Urinary bladder (tissue), 4 donors: ENCODE results near the gene RNF10. TPM values are rescaled to one million over a fixed set of nuclear protein-coding genes. Genes with fewer than 3 reads are reported as not detected.

Experiments used
- DNase-seq: peaks from one replicate; pipeline ENCODE4 v3.0.0-alpha.2; 2015; ENCODE audit errors: extremely low spot score
- H3K27ac ChIP-seq: one replicate; pipeline ENCODE4 v1.5.1; 2013; ENCODE audit warnings: low read depth, mild to moderate bottlenecking, moderate library complexity
- H3K36me3 ChIP-seq: one replicate; pipeline ENCODE4 v1.6.1; 2013; ENCODE audit warnings: mild to moderate bottlenecking, moderate library complexity; ENCODE audit not compliant: insufficient read depth
- H3K4me1 ChIP-seq: one replicate; pipeline ENCODE4 v1.6.1; 2013; ENCODE audit warnings: mild to moderate bottlenecking, moderate library complexity; ENCODE audit not compliant: insufficient read depth
- H3K4me3 ChIP-seq: one replicate; pipeline ENCODE4 v1.5.1; 2013; ENCODE audit warnings: low read depth, low read length
- WGBS: extraction: QIAGEN DNeasy Blood & Tissue Kit; methylation state at CpG from one replicate; pipeline ENCODE4 v1.1.7; 2013; 5-methylcytosine and 5-hydroxymethylcytosine counted together
- polyA plus RNA-seq: library from polyadenylated mRNA; stranded (reverse); fragments of 200-250 nt; gene quantifications from one replicate; pipeline ENCODE4 v1.2.3, GENCODE V29; 2013
- total RNA-seq: library from RNA; depleted of rRNA; stranded (reverse); fragments of >200 nt; gene quantifications from one replicate; pipeline ENCODE4 v1.2.3, GENCODE V29; 2014
- donor health status: healthy with polysubstance abuse.
- donor health status: healthy.

Gene RNF10
- total and polyA plus RNA-seq, 2 donors = 86.6 to 98.4 TPM

DNA sequence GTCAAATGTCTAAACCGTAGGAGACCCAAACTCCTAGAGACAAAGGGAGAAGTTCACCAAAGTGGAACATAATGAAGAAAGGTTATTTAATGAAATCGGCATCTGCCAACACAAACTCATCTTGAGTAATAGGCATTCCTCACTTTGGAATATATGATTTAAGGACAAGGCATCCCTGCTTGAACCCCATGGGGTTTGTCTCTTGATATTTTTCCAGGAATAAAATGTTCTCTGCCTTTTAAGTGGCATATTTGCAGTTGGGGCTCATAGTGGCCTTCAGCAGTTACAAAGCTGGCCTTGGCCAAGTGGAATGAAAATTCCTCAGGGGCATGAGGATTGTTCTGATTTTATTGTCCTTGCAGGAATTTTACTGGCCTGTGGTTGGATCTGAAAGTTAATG, 40.0 kb downstream of the RNF10 start:
- no peak for DNase-seq
- 83% methylated on average over 2 of the region's 2 CpGs for WGBS
- Histone ChIP-seq H3K27ac (no peak overlapping the region), H3K4me3 (no peak overlapping the region), H3K36me3 (peaks cover 6% of the 10 kb centered on the region), H3K4me1 (no peaks in the 10 kb centered on the region)

DNA sequence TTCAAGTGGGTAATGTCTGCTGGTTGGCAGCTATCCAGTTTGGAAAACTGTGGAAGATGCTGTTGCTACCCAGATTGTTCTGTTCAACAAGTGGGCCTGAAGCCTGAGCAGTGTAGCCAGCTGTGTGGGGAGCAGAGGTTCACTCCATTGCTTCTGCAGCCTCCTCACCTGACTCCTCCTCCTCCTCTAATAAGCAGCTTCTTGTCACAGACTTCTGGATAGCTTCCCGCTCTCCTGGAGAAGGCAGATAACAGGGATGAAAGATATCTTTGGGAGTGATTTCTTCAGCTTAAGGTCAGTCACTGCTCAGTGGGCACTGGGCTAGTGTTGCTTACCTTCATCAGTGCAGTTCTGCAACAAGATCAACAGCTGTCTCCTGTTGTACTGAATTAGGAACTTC, 45.0 kb downstream of the RNF10 start:
- Histone ChIP-seq H3K4me3 (no peak overlapping the region), H3K36me3 (peaks cover 3% of the 10 kb centered on the region), H3K4me1 (no peaks in the 10 kb centered on the region), H3K27ac (no peak overlapping the region)
- DNase-seq = no peak
- 60% methylated on average over 1 of the region's 1 CpG for WGBS

DNA sequence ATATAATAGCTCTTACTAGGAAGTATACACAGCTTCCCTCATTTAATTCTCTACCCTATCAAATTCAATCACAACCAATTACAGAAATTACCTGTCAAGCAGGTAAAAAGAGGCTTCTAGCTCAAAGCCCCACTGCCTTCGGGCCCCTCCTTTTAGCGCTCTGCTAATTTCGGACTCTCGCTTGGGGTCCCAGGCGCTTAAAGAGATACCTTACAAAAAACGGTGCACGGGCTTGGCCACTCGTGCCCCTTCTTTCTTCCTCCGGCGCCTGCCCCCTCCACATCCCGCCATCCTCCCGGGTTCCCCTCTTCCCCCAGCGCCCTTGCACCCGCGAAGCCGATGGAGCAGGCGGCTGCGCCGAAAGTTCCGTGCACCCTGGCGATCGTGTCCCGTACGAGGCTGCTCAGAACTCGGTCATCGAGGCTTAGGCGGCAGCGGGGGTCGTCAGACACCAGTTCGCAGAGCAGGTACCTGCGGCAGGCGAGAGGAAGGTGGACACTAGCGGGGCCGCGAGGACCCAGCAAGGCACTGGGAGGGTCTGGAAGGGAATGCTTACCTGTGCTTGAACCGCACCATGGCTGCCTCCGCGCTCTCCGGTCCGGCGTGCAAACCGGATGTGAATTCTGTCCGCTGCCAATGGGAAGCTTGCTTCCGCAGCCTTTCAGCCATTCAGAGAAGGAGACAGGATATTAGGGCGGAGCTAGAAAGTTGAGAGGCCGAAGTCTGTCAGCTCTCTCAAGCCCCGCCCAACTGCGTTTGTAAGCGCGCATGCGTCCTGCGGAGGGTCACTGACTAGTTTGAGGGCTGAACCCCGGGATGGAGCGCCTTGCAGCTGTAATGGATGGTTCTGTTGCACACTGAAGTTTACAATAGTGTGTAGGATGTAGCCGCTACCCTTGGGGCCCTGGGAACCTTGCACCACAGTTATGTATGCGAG, 46.9 kb downstream of the RNF10 start, which contains the start of gene POP5:
Gene POP5 (minus strand): TSS at position 616 of the 937 bp plus-strand sequence. CDS start 40 bp downstream, at position 576.
- H3K4me3 ChIP-seq = peak within 1 kb of the TSS; percentile 66
- no peaks in the 10 kb centered on the region for H3K36me3 ChIP-seq
- no peak within 1 kb of the TSS for H3K27ac ChIP-seq
- WGBS = under 1% methylated on average over 56 of the region's 56 CpGs
- peak; percentile 94 for DNase-seq
- no peaks in the 10 kb centered on the region for H3K4me1 ChIP-seq

DNA sequence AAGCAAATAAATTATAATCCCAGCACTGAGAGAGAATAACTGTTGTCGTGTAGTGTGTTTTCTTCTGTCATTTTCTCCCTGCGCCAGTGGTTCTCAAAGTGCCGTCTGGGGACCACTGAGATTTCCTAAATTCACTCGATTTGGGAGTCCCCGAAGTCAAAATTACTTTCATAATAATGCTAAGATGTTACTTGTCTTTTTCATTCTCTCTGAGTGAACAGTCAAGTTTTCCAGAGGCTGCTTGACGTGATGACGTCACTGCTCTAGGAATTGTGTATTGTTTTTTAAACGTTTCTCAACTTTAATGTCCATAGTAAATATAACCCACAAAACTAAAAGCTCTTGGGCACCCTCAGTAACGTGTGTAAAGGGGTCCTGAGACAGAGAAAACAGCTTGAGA, 47.8 kb downstream of the RNF10 start:
- no peaks in the 10 kb centered on the region for H3K36me3 ChIP-seq
- H3K4me3 ChIP-seq = no peak overlapping the region
- no peak overlapping the region for H3K27ac ChIP-seq
- H3K4me1 ChIP-seq = no peaks in the 10 kb centered on the region
- no peak for DNase-seq
- WGBS = 47% methylated on average over 9 of the region's 9 CpGs

DNA sequence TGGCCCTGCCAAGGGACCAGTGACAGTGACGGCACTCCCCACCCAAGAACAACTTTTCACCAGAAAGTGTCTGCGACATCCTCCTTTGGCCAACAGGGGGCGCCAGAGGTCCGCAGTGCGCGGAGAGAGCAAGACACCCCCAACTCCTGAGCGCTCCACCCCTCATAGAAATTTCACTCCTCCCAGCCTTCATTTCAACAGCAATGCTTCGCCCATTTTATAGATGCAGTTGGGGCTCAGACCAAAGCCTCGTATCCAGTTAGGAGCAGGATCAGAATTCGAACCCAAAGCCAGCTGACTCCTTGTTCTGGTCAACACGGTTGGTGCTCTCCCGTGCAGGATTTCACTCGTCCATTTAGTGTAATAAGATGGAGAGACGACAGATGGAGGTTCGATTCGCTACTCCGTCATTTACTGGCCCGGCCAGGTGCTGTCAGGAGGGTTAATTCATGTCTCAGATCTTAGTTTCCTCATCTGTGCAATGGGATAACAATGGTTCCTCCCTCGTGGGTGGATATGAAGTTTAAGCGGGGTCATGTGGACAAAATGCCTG, 49.4 kb downstream of the RNF10 start:
- H3K4me3 ChIP-seq = no peak overlapping the region
- 20% methylated on average over 20 of the region's 20 CpGs for WGBS
- no peak overlapping the region for H3K27ac ChIP-seq
- DNase-seq = no peak
- H3K36me3 ChIP-seq = no peaks in the 10 kb centered on the region
- H3K4me1 ChIP-seq = no peaks in the 10 kb centered on the region

DNA sequence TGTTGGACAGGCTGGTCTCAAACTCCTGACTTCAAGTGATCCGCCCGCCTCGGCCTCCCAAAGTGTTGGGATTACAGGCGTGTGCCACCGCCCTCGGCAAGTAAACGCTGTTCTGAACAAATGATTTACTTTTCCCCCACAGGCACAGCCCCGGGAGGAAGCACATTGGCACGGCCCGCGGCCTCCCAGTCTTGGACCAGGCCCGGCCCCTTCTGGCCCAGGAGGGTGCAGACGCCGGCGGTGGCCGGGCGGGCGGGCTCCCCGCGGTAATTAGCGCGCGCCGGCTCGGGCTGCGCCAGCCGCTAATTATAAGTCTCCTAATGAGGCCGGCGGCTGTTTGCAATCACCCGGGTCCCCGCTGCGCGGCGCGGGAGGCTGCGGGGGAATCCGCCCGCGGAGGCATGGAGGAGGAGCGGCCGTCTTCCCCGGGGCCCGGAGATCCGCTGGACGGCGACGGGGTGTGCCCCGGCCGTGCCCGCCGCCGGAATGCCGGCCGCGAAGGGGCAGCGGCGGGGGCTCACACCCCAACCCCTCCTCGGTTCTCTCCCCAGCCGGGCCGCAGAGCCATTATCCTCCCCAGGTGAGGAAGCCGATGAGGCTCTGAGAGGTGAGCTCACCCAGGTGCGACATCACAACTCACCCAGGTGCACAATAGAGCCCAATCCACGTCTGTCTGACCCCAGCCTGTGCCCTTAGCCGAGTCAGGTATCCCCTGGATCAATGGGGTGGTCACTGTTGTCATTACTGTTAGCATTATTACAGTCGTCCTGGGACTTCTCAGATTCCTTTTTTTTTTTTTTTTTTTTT, 50.4 kb downstream of the RNF10 start:
- DNase-seq = no peak
- Histone ChIP-seq H3K4me1 (no peaks in the 10 kb centered on the region), H3K36me3 (no peaks in the 10 kb centered on the region), H3K27ac (no peak overlapping the region), H3K4me3 (peak overlapping the region; percentile 40)
- 2% methylated on average over 65 of the region's 65 CpGs for WGBS

DNA sequence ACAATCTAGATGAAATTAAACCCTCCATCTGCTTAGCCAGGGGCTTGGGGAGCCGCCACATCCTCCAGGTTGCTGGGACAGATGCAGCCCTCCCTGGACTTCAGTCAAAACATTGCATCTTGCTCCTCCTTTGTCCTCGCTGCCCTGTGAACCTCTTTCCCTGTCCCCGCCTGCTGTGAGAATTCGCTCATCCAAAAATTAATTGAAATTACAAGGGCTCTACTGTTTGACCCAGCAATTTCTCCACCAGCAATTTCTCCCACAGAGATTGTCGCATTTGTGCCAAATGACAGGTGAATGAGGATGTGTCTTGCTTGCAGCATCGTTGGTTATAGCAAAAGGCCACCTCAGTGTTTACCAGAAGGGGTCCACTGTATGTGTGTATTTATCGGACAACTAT, 52.0 kb downstream of the RNF10 start:
- 69% methylated on average over 7 of the region's 7 CpGs for WGBS
- no peak overlapping the region for H3K27ac ChIP-seq
- DNase-seq = no peak
- H3K36me3 ChIP-seq = no peaks in the 10 kb centered on the region
- H3K4me3 ChIP-seq = no peak overlapping the region
- H3K4me1 ChIP-seq = no peaks in the 10 kb centered on the region

DNA sequence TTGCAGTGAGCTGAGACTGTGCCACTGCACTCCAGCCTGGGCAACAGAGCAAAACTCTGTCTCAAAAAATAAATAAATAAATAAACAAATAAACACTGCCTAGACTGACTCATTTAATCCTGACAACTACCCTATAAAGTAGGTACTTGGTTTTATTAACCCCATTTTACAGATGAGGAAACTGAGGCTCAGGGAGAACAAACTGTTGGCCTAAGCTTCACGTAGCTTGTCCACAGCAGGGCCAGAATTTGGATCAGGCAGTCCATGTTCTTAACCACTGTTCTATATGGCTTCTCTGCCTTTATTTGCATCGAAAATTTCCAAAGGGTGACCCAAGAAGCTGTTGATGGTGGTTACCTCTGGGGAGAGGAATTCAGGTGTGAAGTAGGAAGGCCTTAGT, 52.7 kb downstream of the RNF10 start:
- no peaks in the 10 kb centered on the region for H3K4me1 ChIP-seq
- H3K27ac ChIP-seq = no peak overlapping the region
- H3K4me3 ChIP-seq = no peak overlapping the region
- WGBS = 94% methylated on average over 2 of the region's 2 CpGs
- H3K36me3 ChIP-seq = no peaks in the 10 kb centered on the region
- DNase-seq = no peak

DNA sequence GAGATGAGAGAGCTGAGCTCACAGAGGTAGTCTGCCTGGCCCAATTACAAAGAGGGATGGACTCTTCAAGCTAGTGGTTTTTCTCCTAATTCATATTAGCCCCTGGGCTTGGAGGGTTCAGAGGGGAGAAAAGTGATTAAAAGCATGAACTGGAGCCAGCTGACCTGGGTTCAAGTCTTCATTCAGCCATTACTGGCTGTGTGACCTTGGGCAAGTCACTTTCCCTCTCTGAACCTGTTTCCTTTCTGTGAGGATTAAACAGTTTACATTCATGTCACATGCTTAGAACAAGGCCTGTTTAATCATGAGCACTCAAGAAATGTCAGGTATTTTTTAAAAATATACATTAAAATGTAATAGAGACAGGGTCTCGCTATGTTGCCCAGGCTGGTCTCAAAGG, 54.2 kb downstream of the RNF10 start:
- Histone ChIP-seq H3K27ac (no peak overlapping the region), H3K36me3 (no peaks in the 10 kb centered on the region), H3K4me1 (no peaks in the 10 kb centered on the region), H3K4me3 (no peak overlapping the region)
- 91% methylated on average over 1 of the region's 1 CpG for WGBS
- no peak for DNase-seq

DNA sequence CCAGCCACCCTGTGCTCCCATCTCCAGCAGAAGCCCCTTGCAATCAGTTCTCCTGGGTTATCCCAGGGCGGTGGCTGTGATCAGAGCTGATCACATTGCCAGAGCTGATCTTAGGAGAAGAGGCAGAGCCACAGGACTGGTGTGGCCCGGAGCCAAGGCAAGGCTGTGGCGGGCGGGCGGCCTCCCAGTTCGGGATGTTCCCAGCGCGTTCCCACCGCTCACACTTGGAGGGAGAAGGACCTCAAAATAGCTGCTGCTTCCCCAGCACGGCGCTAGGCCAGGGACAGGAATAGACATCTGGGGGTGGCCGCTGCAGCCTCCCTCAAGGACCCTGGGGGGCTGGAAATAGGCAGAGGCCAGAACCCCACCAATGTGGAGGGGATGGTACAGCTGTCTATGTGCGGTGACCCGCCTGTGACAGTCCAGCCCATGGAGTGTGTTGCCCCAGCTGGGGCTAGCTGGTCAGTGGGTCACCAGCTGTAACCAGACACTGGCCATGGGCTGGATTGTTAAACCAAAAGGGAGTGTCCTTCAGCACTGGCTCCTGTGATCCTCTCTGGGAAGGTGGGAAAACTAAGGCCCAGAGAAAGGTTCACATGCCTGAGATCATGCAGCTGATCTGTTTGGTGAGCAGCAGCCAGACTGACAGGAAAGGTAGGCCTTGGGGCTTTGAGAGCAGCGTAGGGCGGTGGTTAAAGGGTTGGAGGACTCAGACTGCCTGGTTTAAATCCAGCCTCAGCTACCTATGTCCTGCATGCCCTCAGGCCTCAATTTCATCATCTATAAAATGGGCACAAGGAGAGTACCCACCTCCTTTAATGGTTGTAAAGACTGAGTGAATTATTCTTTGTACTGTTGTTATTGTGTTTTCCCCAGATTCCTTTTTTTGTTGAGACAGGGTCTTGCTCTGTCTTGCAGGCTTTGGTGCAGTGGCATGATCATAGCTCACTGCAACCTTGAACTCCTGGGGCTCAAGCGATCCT, 55.1 kb downstream of the RNF10 start:
- 68% methylated on average over 17 of the region's 17 CpGs for WGBS
- DNase-seq = no peak
- H3K27ac ChIP-seq = no peak overlapping the region
- no peaks in the 10 kb centered on the region for H3K4me1 ChIP-seq
- no peak overlapping the region for H3K4me3 ChIP-seq
- no peaks in the 10 kb centered on the region for H3K36me3 ChIP-seq

DNA sequence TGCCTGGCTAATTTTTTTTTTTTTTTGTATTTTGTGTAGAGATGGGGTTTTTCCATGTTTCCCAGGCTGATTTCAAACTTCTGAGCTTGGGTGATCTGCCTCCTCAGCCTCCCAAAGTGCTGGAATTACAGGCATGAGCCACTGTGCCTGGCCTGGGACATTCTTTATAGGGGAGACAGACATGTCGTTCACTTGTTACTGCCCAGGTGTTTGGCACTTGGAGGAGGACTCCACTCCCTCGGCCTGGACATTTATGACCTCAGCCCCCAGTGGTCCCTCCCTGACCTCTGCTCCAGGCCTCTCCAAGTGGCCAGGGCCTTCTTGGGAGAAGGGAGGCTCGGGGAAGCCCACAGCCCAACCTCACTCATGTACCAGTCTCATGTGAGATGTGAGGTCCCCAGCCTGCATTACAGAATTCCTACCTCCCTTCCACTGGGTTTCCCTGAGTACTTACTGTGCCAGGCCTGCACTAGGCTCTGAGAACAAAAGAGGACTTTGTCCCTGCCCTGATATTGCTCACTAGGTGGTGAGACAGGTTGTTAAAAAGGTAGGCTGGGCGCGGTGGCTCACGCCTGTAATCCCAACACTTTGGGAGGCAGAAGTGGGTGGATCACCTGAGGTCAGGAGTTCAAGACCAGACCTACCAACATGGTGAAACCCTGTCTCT, 56.7 kb downstream of the RNF10 start:
- WGBS = 67% methylated on average over 6 of the region's 6 CpGs
- no peaks in the 10 kb centered on the region for H3K4me1 ChIP-seq
- no peak for DNase-seq
- H3K36me3 ChIP-seq = no peaks in the 10 kb centered on the region
- H3K4me3 ChIP-seq = no peak overlapping the region
- no peak overlapping the region for H3K27ac ChIP-seq
